CD4-positive, alpha-beta memory T cell (primary cell): Measurements from ENCODE around the gene ABHD8. TPM values are rescaled to one million over a fixed set of nuclear protein-coding genes. Genes with fewer than 3 reads are reported as not detected.

Experiments used
- CTCF ChIA-PET: fragments of 350-600 bp; sonication (Branson Sonifier 250); formaldehyde crosslinking; loops from one replicate; lab custom pipeline; 2021; ENCODE audit warnings: inconsistent platforms; ENCODE audit not compliant: partially characterized antibody; lab: Charles Lee
- POLR2A ChIA-PET: fragments of 350-600 bp; sonication (Branson Sonifier 250); formaldehyde crosslinking; loops from one replicate; lab custom pipeline; 2021; ENCODE audit not compliant: partially characterized antibody; lab: Charles Lee
- DNase-seq, 5 donors: peaks; one replicate each; pipeline versions ENCODE4 v3.0.0 to v3.0.0-alpha.2; 2020 to 2022; ENCODE audit warnings: mixed read lengths in 1 of 5
- H3K27ac ChIP-seq: one replicate; pipeline ENCODE4 v1.7.0; 2013; ENCODE audit warnings: low read depth, low read length
- H3K27me3 ChIP-seq: 2 replicates; pipeline ENCODE4 v1.7.0; 2013; ENCODE audit warnings: mild to moderate bottlenecking, low read length, moderate library complexity; ENCODE audit not compliant: insufficient read depth
- H3K36me3 ChIP-seq: 2 replicates; pipeline ENCODE4 v1.7.0; 2013; ENCODE audit warnings: mild to moderate bottlenecking, low read length, moderate library complexity; ENCODE audit not compliant: insufficient read depth
- H3K4me1 ChIP-seq: 2 replicates; pipeline ENCODE4 v1.7.0; 2013; ENCODE audit warnings: mild to moderate bottlenecking, low read length, moderate library complexity; ENCODE audit not compliant: insufficient read depth
- H3K4me3 ChIP-seq, 2 donors: one replicate each; pipeline ENCODE4 v1.7.0; 2013; ENCODE audit warnings: low read length in 2 of 2, mild to moderate bottlenecking in 1 of 2
- H3K9me3 ChIP-seq, 2 donors: one replicate each; pipeline ENCODE4 v1.7.0; 2013; ENCODE audit warnings: low read length in 2 of 2, control low read depth in 1 of 2; ENCODE audit not compliant: control insufficient read depth in 1 of 2
- H3K27ac Mint-ChIP-seq, 7 donors: one replicate each; pipeline ENCODE4 v1.8.0; 2020 to 2021; ENCODE audit warnings: mixed read lengths in 7 of 7, mild to moderate bottlenecking in 6 of 7, inconsistent platforms in 3 of 7, moderate library complexity in 3 of 7
- H3K27me3 Mint-ChIP-seq, 2 donors: one replicate each; pipeline ENCODE4 v1.8.0; 2020 to 2021; ENCODE audit warnings: mixed read lengths in 2 of 2
- H3K36me3 Mint-ChIP-seq, 2 donors: one replicate each; pipeline ENCODE4 v1.8.0; 2020 to 2021; ENCODE audit warnings: mixed read lengths in 2 of 2, inconsistent platforms in 1 of 2, mild to moderate bottlenecking in 1 of 2
- H3K4me1 Mint-ChIP-seq, 4 donors: one replicate each; pipeline ENCODE4 v1.8.0; 2020 to 2021; ENCODE audit warnings: mixed read lengths in 4 of 4, mild to moderate bottlenecking in 1 of 4
- H3K4me3 Mint-ChIP-seq, 8 donors: one replicate each; pipeline ENCODE4 v1.8.0; 2020 to 2021; ENCODE audit warnings: mixed read lengths in 8 of 8, mild to moderate bottlenecking in 7 of 8, moderate library complexity in 6 of 8, inconsistent platforms in 3 of 8
- H3K9me3 Mint-ChIP-seq, 8 donors: one replicate each; pipeline ENCODE4 v1.8.0; 2020 to 2021; ENCODE audit warnings: mixed read lengths in 8 of 8, mild to moderate bottlenecking in 5 of 8, inconsistent platforms in 3 of 8, moderate library complexity in 1 of 8
- intact Hi-C: fragments of 100-400 bp; cut with micrococcal nuclease; formaldehyde crosslinking; loops from one replicate; pipeline ENCODE4 v1.15.1; 2023
- polyA plus RNA-seq, 2 donors: library from polyadenylated mRNA; unstranded; fragments of 300-500 nt; fragmentation: Illumina TruSeq; gene quantifications; one replicate each; pipeline ENCODE4 v1.2.3, GENCODE V29; 2021
- total RNA-seq, 2 experiments: library from RNA; stranded (reverse); gene quantifications; one replicate each; pipeline ENCODE4 v1.2.3, GENCODE V29; 2021

Gene ABHD8
- total and polyA plus RNA-seq, 4 experiments from 2014 or later: 6.0 to 10.1 (median 8.6) TPM

DNA sequence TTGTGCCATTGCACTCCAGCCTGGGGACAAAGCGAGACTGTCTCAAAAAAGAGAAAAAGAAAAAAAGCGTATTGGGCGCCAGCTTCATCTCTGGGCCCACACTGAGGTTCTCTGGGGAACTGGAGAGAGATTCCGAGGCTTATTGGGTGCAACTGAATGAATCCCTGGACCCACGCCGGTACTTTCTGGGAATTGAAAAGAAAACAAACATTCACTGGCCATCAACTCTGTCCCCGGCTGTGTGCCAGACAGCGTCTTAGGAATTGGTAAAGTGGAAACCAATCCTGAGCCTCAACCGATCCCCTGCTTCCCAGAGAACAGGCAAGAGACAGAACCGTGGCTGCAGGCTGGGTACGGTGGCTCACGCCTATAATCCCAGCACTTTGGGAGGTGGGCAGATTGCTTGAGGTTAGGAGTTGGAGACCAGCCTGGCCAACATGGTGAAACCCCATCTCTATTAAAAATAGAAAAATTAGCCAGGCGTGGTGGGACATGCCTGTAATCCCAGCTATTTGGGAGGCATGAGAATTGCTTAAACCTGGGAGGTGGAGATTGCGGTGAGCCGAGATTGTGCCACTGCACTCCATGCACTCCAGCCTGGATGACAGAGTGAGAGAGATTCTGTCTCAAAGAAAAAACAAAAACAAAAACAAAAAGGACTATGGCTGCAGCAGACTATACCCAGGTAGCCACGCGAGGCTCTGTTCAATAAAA, 22.8 kb upstream of the ABHD8 start:
- peaks cover 11% of the 10 kb centered on the region for H3K4me1 ChIP-seq

GRCh38 chr19:17325133-17325532, 21.9 kb upstream of the ABHD8 start:
- no peaks in the 10 kb centered on the region for H3K9me3 Mint-ChIP-seq
- ChIA-PET CTCF (no interaction called here), POLR2A (interaction anchor here (1.5 to 3.7 kb wide), 2 partner anchors 8 to 16 kb away, joined by 4 to 10 read pairs; partner anchors contain the start of gene DDA1)
- no peak for DNase-seq
- H3K27me3 Mint-ChIP-seq: no peaks in the 10 kb centered on the region
- H3K4me3 ChIP-seq: no peak overlapping the region
- peak overlapping the region in 1 of 7 donors; percentile 68 for H3K27ac Mint-ChIP-seq
- H3K36me3 ChIP-seq: peaks cover 6% of the 10 kb centered on the region
- H3K4me1 Mint-ChIP-seq: peaks cover 2 to 18% (median 8%) of the 10 kb centered on the region in 4 donors
- no peak overlapping the region for H3K27ac ChIP-seq
- H3K27me3 ChIP-seq: no peaks in the 10 kb centered on the region
- H3K4me1 ChIP-seq: peaks cover 11% of the 10 kb centered on the region
- H3K36me3 Mint-ChIP-seq: peaks cover 7 to 8% of the 10 kb centered on the region in 2 donors
- intact Hi-C loops: no loop called here
- H3K9me3 ChIP-seq: no peaks in the 10 kb centered on the region
- H3K4me3 Mint-ChIP-seq: peak overlapping the region in 1 of 8 donors; percentile 36

More for the DNA sequence above, 22.8 kb upstream of the ABHD8 start:
- H3K27ac Mint-ChIP-seq: peak overlapping the region in 3 of 7 donors; percentile 22 to 68 (median 60)
- H3K9me3 ChIP-seq: no peaks in the 10 kb centered on the region
- CTCF ChIA-PET: interaction anchor here (0.6 kb wide), 1 partner anchor 19 kb away, joined by 3 read pairs; no protein-coding TSS in a partner anchor
- peaks cover 2 to 23% (median 12%) of the 10 kb centered on the region in 4 donors for H3K4me1 Mint-ChIP-seq
- intact Hi-C loops: no loop called here
- no peaks in the 10 kb centered on the region for H3K36me3 ChIP-seq
- no peak overlapping the region for H3K4me3 ChIP-seq
- POLR2A ChIA-PET: interaction anchor here (0.7 to 3.7 kb wide), 3 partner anchors 9 to 17 kb away, joined by 3 to 10 read pairs (median 4); partner anchors contain the start of genes ANO8 and DDA1
- no peaks in the 10 kb centered on the region for H3K27me3 ChIP-seq
- no peak for DNase-seq
- no peaks in the 10 kb centered on the region for H3K9me3 Mint-ChIP-seq
- peaks cover 5 to 6% of the 10 kb centered on the region in 2 donors for H3K36me3 Mint-ChIP-seq
- peak overlapping the region in 5 of 8 donors; percentile 1 to 51 (median 21) for H3K4me3 Mint-ChIP-seq
- H3K27ac ChIP-seq: no peak overlapping the region
- H3K27me3 Mint-ChIP-seq: no peaks in the 10 kb centered on the region

GRCh38 chr19:17324357-17325114, 21.3 kb upstream of the ABHD8 start:
- no peak overlapping the region for H3K27ac ChIP-seq
- no peaks in the 10 kb centered on the region for H3K9me3 ChIP-seq
- Mint-ChIP-seq H3K9me3 (no peaks in the 10 kb centered on the region), H3K27ac (no peak overlapping the region), H3K4me3 (no peak overlapping the region), H3K36me3 (peaks cover 9 to 14% of the 10 kb centered on the region in 2 donors), H3K4me1 (peaks cover 0 to 14% (median 5%) of the 10 kb centered on the region in 4 donors), H3K27me3 (no peaks in the 10 kb centered on the region)
- DNase-seq: no peak
- H3K36me3 ChIP-seq: peaks cover 12% of the 10 kb centered on the region
- peaks cover 9% of the 10 kb centered on the region for H3K4me1 ChIP-seq
- CTCF ChIA-PET: no interaction called here
- H3K4me3 ChIP-seq: no peak overlapping the region
- intact Hi-C loops: no loop called here
- POLR2A ChIA-PET: interaction anchor here (1.3 to 3.7 kb wide), 3 partner anchors 9 to 15 kb away, joined by 3 to 10 read pairs (median 4); partner anchors contain the start of gene DDA1
- no peaks in the 10 kb centered on the region for H3K27me3 ChIP-seq

DNA sequence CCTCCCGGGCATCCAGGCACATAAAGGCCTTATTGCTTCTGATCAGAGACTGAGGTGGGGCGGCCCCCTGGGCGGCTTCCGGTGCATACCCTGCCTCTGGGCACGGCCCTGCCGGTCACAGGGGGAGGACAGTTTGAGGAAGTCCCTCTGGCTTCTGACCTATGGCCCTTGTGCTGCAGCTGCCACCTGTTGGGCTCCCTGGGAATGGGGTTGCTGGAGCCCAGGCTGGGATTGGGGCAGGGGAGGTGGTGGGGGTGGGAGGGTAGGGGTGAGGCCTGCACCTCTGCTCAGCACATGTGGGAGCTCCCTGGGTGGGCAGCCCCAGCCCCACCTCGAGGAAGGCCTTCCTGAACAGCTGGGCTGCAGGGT, 20.7 kb upstream of the ABHD8 start:
- no peak overlapping the region for H3K27ac Mint-ChIP-seq
- H3K9me3 ChIP-seq: no peaks in the 10 kb centered on the region
- H3K4me3 ChIP-seq: no peak overlapping the region
- H3K4me1 ChIP-seq: peaks cover 4% of the 10 kb centered on the region
- no peaks in the 10 kb centered on the region for H3K27me3 Mint-ChIP-seq
- no peak overlapping the region for H3K27ac ChIP-seq
- CTCF ChIA-PET: no interaction called here
- H3K9me3 Mint-ChIP-seq: no peaks in the 10 kb centered on the region
- H3K4me1 Mint-ChIP-seq: peaks cover 0 to 10% (median 4%) of the 10 kb centered on the region in 4 donors
- peaks cover 16% of the 10 kb centered on the region for H3K36me3 ChIP-seq
- peaks cover 9 to 17% of the 10 kb centered on the region in 2 donors for H3K36me3 Mint-ChIP-seq
- H3K27me3 ChIP-seq: no peaks in the 10 kb centered on the region
- no peak overlapping the region for H3K4me3 Mint-ChIP-seq
- POLR2A ChIA-PET: interaction anchor here (1.3 to 3.7 kb wide), 3 partner anchors 9 to 15 kb away, joined by 3 to 10 read pairs (median 4); partner anchors contain the start of gene DDA1
- no peak for DNase-seq
- intact Hi-C loops: no loop called here

GRCh38 chr19:17323300-17323963, 20.2 kb upstream of the ABHD8 start:
- H3K27ac Mint-ChIP-seq: no peak overlapping the region
- H3K36me3 Mint-ChIP-seq: peaks cover 9 to 17% of the 10 kb centered on the region in 2 donors
- no peaks in the 10 kb centered on the region for H3K27me3 ChIP-seq
- no peak overlapping the region for H3K4me3 ChIP-seq
- peaks cover 3% of the 10 kb centered on the region for H3K4me1 ChIP-seq
- H3K9me3 ChIP-seq: no peaks in the 10 kb centered on the region
- ChIA-PET CTCF (interaction anchor here (0.7 kb wide), 1 partner anchor 12 kb away, joined by 3 read pairs; no protein-coding TSS in a partner anchor), POLR2A (interaction anchor here (1.3 to 3.7 kb wide), 4 partner anchors 10 to 14 kb away, joined by 3 to 10 read pairs (median 4); partner anchors contain the start of genes ANO8 and DDA1)
- no peak overlapping the region for H3K27ac ChIP-seq
- DNase-seq: no peak
- intact Hi-C loops: no loop called here
- no peaks in the 10 kb centered on the region for H3K27me3 Mint-ChIP-seq
- peaks cover 16% of the 10 kb centered on the region for H3K36me3 ChIP-seq
- peak overlapping the region in 5 of 8 donors; percentile 18 to 44 (median 26) for H3K4me3 Mint-ChIP-seq
- H3K4me1 Mint-ChIP-seq: peaks cover 0 to 10% (median 4%) of the 10 kb centered on the region in 4 donors
- H3K9me3 Mint-ChIP-seq: no peaks in the 10 kb centered on the region

- Mint-ChIP-seq H3K27ac (peak overlapping the region in 3 of 7 donors; percentile 41 to 74 (median 63)), H3K4me3 (peak overlapping the region in 2 of 8 donors; percentile 18 to 32), H3K27me3 (no peaks in the 10 kb centered on the region), H3K4me1 (peaks cover 0 to 10% (median 4%) of the 10 kb centered on the region in 4 donors), H3K36me3 (peaks cover 9 to 17% of the 10 kb centered on the region in 2 donors), H3K9me3 (no peaks in the 10 kb centered on the region)
- peaks cover 16% of the 10 kb centered on the region for H3K36me3 ChIP-seq
- intact Hi-C loops: no loop called here
- H3K4me3 ChIP-seq: no peak overlapping the region
- no peaks in the 10 kb centered on the region for H3K9me3 ChIP-seq
- no peaks in the 10 kb centered on the region for H3K27me3 ChIP-seq
- ChIA-PET CTCF (no interaction called here), POLR2A (interaction anchor here (1.4 to 3.7 kb wide), 3 partner anchors 12 to 14 kb away, joined by 4 to 10 read pairs (median 9); partner anchors contain the start of genes ANO8 and DDA1)
- H3K27ac ChIP-seq: no peak overlapping the region
- H3K4me1 ChIP-seq: peaks cover 3% of the 10 kb centered on the region
- no peak for DNase-seq
These were observed 19.6 kb upstream of the ABHD8 start for GRCh38 chr19:17322854-17323253.
